ENCODE data around the gene SYT12. TPM values are rescaled to one million over a fixed set of nuclear protein-coding genes. Genes with fewer than 3 reads are reported as not detected.

The SYT12 gene
- total RNA-seq, 2 donors from 2014 or later = 3.2 to 16.9 TPM

GRCh38 chr11:67060111-67060522, 37.2 kb downstream of the SYT12 start:
- Histone ChIP-seq H3K9me3 (no peaks in the 10 kb centered on the region), H3K36me3 (no peaks in the 10 kb centered on the region), H3K4me1 (ENCODE audit: control insufficient read depth in 1 of 2, low read depth in 2 of 2) (peaks cover 6 to 21% of the 10 kb centered on the region in 2 donors), H3K4me3 (no peak overlapping the region), H3K27ac (no peak overlapping the region), H3K27me3 (replicated peaks; ENCODE audit: insufficient read depth) (no peaks in the 10 kb centered on the region)
- TF ChIP-seq, protein P1, sequence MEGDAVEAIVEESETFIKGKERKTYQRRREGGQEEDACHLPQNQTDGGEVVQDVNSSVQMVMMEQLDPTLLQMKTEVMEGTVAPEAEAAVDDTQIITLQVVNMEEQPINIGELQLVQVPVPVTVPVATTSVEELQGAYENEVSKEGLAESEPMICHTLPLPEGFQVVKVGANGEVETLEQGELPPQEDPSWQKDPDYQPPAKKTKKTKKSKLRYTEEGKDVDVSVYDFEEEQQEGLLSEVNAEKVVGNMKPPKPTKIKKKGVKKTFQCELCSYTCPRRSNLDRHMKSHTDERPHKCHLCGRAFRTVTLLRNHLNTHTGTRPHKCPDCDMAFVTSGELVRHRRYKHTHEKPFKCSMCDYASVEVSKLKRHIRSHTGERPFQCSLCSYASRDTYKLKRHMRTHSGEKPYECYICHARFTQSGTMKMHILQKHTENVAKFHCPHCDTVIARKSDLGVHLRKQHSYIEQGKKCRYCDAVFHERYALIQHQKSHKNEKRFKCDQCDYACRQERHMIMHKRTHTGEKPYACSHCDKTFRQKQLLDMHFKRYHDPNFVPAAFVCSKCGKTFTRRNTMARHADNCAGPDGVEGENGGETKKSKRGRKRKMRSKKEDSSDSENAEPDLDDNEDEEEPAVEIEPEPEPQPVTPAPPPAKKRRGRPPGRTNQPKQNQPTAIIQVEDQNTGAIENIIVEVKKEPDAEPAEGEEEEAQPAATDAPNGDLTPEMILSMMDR (IDR thresholded peaks at IDR 0.05) = no peak
- no peak for DNase-seq (ENCODE audit: low spot score)
- no peak for ATAC-seq (ENCODE audit: insufficient number of reproducible peaks, low FRiP score, low read depth)

DNA sequence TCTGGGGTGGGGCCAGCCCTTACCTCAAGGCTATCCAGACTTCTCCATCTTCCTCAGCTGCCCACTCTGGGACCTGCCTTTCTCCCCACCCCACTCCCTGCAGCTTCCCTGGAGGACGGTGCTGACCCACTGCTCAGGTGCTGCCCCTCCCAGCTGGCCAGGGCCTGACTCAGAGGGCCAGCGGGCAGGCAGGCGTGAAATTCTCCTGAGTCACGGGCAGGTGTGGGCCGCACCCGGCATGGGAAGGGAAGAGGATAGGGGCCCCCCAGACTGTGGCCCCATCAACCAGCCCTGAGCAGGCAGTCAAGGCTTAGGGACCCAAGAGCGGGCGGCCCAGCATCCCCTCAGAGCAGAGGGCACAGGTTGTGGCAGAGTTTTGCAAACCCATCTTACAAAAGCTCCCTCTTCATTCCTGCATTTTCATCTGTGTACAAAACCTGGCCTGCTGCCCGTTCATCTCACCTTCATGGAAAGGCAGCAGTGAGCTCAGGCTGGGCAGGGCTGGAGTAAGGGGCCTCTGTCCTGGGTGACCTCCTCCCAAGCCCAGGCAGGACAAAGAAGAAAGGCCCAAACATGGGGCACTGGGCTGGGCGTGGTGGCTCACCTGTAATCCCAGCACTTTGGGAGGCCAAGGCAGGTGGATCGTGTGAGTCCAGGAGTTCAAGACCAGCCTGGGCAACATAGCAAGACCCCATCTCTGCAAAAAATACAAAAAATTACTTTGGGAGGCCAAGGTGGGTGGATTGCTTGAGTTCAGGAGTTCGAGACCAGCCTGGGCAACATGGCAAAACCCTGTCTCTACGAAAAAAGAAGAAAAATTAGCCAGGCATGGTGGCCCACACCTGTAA, 39.8 kb downstream of the SYT12 start:
- Histone ChIP-seq H3K27me3 (replicated peaks; ENCODE audit: insufficient read depth) (no peaks in the 10 kb centered on the region), H3K4me1 (ENCODE audit: control insufficient read depth in 1 of 2, low read depth in 2 of 2) (peaks cover 0 to 1% of the 10 kb centered on the region in 2 donors), H3K4me3 (no peak overlapping the region), H3K9me3 (no peaks in the 10 kb centered on the region), H3K36me3 (no peaks in the 10 kb centered on the region), H3K27ac (no peak overlapping the region)
- DNase-seq (ENCODE audit: low spot score) (no peak), ATAC-seq (ENCODE audit: insufficient number of reproducible peaks, low FRiP score, low read depth) (no peak)
- TF ChIP-seq, protein P1 (IDR thresholded peaks at IDR 0.05) = no peak

DNA sequence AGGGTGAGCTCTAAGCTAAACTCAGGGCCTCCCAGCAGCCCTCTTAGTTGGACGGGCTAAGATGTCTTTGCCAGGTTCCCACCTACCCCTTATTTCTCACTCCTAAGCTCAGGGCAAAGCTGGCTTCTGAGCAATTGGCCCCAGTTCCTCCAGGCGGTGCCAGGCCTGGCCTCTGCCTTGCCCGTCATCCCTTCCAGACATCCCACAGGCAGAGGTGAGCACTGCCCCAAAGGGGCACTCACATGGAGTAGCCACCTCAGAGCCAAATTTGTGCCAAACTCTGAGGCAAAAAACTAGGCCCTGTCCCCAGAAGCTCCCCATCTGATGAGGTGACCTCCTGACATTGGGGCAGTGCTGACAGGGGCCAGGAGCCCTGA, 43.4 kb downstream of the SYT12 start:
- no peak overlapping the region for H3K4me3 ChIP-seq
- no peak overlapping the region for H3K27ac ChIP-seq
- no peaks in the 10 kb centered on the region for H3K4me1 ChIP-seq (ENCODE audit: control insufficient read depth in 1 of 2, low read depth in 2 of 2)
- DNase-seq (ENCODE audit: low spot score) = no peak
- H3K27me3 ChIP-seq (replicated peaks; ENCODE audit: insufficient read depth) = no peaks in the 10 kb centered on the region
- TF ChIP-seq, protein P1 (IDR thresholded peaks at IDR 0.05) = no peak
- H3K36me3 ChIP-seq = no peaks in the 10 kb centered on the region
- H3K9me3 ChIP-seq = no peaks in the 10 kb centered on the region
- ATAC-seq (ENCODE audit: insufficient number of reproducible peaks, low FRiP score, low read depth) = no peak

GRCh38 chr11:67071420-67072284, 48.7 kb downstream of the SYT12 start:
- Histone ChIP-seq H3K36me3 (no peaks in the 10 kb centered on the region), H3K27ac (no peak overlapping the region), H3K4me3 (peak overlapping the region; percentile 9), H3K27me3 (replicated peaks; ENCODE audit: insufficient read depth) (no peaks in the 10 kb centered on the region), H3K4me1 (ENCODE audit: control insufficient read depth in 1 of 2, low read depth in 2 of 2) (no peaks in the 10 kb centered on the region), H3K9me3 (no peaks in the 10 kb centered on the region)
- TF ChIP-seq, protein P1 (IDR thresholded peaks at IDR 0.05) = peak; percentile 86
- DNase-seq (ENCODE audit: low spot score) (no peak), ATAC-seq (ENCODE audit: insufficient number of reproducible peaks, low FRiP score, low read depth) (peak; percentile 31)

DNA sequence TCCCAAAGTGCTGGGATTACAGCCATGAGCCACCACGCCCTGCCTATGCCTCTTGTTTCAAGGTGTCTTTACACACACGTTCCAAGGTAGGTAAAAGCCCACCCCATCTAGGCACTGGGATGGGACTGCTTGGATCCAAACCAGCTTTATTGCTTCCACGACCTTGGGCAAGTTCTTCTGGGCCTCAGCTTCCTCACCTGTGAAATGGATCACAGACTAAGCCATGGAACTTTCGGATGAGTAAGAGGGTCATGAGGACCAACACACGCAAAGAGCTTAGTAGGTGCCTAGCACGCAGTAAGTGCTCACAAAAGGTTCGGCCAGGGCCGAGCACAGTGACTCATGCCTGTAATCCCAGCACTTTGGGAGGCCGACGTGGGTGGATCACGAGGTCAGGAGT, 49.4 kb downstream of the SYT12 start:
- no peak for ATAC-seq (ENCODE audit: insufficient number of reproducible peaks, low FRiP score, low read depth)
- no peaks in the 10 kb centered on the region for H3K4me1 ChIP-seq (ENCODE audit: control insufficient read depth in 1 of 2, low read depth in 2 of 2)
- TF ChIP-seq, protein P1 (IDR thresholded peaks at IDR 0.05) = no peak
- no peak overlapping the region for H3K27ac ChIP-seq
- H3K9me3 ChIP-seq = no peaks in the 10 kb centered on the region
- H3K36me3 ChIP-seq = no peaks in the 10 kb centered on the region
- no peaks in the 10 kb centered on the region for H3K27me3 ChIP-seq (replicated peaks; ENCODE audit: insufficient read depth)
- DNase-seq (ENCODE audit: low spot score) = no peak
- no peak overlapping the region for H3K4me3 ChIP-seq

All from thoracic aorta (tissue), 2 donors.